ENCODE results near the gene STUM.
"Not testable (repeated sequence)": the region's sequence is repeated elsewhere in the genome, so short reads cannot be mapped to it uniquely, and the experiment has no call there.

The STUM gene

DNA sequence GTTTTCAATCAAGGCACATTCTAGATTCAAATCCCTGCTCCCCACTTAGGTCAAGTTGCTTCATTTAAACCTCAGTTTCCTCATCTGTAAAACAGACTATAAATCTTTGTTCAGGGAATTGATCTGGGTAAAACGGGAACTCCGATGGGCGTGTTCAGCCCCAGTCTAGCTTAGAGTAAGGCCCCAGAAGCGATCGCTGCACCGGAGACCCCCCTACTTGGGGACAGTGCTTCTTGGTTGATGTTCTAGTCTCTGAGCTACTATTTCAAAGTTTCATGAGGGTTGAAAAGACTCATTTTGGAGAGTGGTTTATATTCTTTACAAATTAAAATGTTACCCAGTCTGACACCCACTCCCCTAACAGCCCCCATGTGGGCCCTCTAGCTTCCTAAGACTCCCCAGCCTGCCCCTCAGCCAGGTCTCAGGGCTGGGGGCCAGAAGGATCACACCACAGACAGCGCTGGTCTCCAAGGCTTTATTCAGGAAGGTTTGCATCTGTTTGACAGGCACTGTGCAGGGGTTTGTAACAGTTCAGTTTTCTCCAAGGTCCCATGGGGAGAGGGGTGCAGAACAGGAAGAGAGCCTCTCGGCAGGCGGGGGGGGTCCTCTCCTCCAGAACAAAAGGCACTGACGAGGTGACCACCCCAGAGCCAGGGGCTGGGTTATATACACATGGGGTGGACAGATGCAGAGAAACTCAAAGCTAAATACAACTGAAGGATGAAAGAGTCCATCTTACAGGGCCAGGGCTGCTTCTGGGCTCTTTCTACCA, 82.9 kb downstream of the STUM start:
- Histone ChIP-seq H3K9ac (ENCODE audit: low read depth, low read length) (no peak overlapping the region), H3K4me1 (ENCODE audit: insufficient read depth, low read length) (no peaks in the 10 kb centered on the region), H3K36me3 (ENCODE audit: insufficient read depth, low read length) (no peaks in the 10 kb centered on the region), H3K9me3 (ENCODE audit: control insufficient read depth, insufficient read depth, low read length) (no peaks in the 10 kb centered on the region)

DNA sequence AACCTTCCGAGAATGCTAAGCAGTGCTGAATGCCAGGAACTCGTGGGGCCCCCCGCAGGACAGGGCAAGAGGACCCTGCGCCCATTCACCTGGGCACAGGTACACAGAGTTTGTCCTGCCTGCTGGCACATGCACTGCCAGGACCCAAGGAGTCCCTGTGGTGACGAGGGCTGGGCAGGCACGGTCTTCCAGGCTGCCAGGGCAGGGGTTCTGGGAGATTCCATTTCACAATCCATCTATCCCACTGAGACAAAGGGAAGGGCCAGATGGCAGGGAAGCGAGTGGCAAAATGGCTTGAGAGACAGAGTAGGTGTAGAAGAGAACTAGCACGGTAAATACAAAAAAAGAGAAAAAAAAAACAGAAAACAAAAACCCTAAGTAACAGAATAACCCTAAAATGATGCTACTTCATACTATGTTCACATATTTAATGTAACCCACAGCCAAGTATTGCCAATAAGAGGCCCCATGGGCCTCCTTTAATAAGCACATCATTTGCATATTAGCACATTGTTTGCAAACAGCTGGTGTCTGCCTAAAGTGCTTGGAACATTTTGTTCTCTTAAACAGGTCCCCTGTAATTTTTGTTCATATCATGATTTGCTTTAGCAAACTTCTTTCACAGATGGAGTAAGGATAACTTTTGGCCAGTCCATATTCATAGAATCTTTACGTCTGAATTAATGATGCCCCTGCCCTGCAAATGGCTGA, 83.8 kb downstream of the STUM start:
- Histone ChIP-seq H3K9me3 (ENCODE audit: control insufficient read depth, insufficient read depth, low read length) (no peaks in the 10 kb centered on the region), H3K36me3 (ENCODE audit: insufficient read depth, low read length) (no peaks in the 10 kb centered on the region), H3K9ac (ENCODE audit: low read depth, low read length) (no peak overlapping the region), H3K4me1 (ENCODE audit: insufficient read depth, low read length) (no peaks in the 10 kb centered on the region)

DNA sequence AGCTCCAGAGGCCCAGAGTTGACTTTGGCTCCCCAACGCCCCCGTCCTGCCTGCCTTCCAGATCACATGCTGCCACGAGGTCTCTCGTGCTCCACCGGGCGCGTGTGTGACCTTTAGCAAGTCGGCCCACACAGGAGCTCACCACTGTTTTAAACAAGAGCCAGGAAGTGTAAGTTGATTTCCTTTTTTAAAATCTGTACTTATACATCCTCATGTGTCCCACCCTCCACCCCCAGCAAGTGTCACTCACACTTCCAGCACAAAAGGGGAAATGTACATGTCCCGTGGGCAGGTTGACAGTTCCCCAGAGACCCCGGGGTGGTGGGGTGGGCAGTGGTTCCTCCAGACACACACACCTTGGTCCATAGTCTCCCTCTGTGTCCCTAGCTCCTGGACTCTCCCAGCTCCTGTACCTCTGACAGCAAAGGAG, 84.4 kb downstream of the STUM start:
- Histone ChIP-seq H3K36me3 (ENCODE audit: insufficient read depth, low read length) (no peaks in the 10 kb centered on the region), H3K9ac (ENCODE audit: low read depth, low read length) (no peak overlapping the region), H3K4me1 (ENCODE audit: insufficient read depth, low read length) (no peaks in the 10 kb centered on the region; the same call in 1 of the 2 replicates), H3K9me3 (ENCODE audit: control insufficient read depth, insufficient read depth, low read length) (no peaks in the 10 kb centered on the region)

DNA sequence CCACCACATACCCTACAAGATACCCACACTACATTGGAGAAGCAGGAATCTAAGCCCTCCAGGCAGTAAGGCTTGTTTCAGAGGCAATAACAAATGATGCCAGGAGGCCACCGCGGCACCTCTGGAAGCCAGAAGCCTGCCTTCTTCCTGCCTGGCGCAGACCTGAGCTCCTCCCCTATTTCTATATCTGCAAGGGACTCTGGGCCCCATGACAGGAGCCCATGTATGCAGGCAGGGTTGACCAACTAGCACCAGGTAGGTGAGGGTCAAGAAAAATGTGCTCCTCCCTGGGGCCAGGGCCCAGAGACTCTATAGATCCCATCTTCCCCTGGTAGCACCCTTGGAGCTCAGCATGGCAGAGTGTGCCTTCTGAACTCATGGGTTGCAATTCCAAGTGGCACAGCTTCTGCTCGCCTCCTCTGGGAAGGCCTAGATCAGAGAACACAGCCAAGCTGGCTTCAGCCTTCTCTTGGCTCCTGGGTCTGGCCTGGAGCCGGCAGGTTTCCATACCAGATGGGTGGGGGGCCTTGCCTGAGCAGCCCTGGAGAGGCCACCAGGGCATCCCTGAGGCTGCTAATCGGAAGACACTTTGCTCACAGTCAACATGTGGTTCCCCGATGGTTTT, 85.1 kb downstream of the STUM start:
- H3K9me3 ChIP-seq (ENCODE audit: control insufficient read depth, insufficient read depth, low read length): no peaks in the 10 kb centered on the region

DNA sequence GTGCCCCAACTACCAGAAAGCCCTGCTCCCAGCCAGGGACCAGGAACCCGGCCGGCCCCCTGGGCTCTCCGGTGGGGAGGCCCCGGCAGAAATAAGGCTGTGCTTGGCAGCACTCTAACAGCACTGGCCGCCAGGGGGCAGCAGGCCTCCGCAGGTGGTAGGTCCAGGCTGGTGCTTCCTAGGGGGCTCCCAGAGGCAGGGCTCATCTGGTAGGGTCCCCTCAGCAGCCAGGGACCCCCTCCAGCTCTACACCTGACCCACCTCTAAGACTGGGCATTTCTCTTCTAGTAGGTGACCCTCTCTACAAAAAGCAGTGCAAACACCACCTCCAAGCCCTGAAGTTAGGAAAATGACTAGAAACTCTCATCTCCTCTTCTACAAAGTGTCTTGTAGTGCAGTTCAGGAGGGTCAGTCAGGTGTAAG, 85.6 kb downstream of the STUM start:
- Histone ChIP-seq H3K9ac (ENCODE audit: low read depth, low read length) (no peak overlapping the region), H3K36me3 (ENCODE audit: insufficient read depth, low read length) (no peaks in the 10 kb centered on the region), H3K4me1 (ENCODE audit: insufficient read depth, low read length) (no peaks in the 10 kb centered on the region; the same call in 1 of the 2 replicates), H3K9me3 (ENCODE audit: control insufficient read depth, insufficient read depth, low read length) (no peaks in the 10 kb centered on the region)

More for the DNA sequence above, 85.1 kb downstream of the STUM start:
- no peaks in the 10 kb centered on the region for H3K36me3 ChIP-seq (ENCODE audit: insufficient read depth, low read length)
- no peaks in the 10 kb centered on the region; the same call in 1 of the 2 replicates for H3K4me1 ChIP-seq (ENCODE audit: insufficient read depth, low read length)
- no peak overlapping the region for H3K9ac ChIP-seq (ENCODE audit: low read depth, low read length)

DNA sequence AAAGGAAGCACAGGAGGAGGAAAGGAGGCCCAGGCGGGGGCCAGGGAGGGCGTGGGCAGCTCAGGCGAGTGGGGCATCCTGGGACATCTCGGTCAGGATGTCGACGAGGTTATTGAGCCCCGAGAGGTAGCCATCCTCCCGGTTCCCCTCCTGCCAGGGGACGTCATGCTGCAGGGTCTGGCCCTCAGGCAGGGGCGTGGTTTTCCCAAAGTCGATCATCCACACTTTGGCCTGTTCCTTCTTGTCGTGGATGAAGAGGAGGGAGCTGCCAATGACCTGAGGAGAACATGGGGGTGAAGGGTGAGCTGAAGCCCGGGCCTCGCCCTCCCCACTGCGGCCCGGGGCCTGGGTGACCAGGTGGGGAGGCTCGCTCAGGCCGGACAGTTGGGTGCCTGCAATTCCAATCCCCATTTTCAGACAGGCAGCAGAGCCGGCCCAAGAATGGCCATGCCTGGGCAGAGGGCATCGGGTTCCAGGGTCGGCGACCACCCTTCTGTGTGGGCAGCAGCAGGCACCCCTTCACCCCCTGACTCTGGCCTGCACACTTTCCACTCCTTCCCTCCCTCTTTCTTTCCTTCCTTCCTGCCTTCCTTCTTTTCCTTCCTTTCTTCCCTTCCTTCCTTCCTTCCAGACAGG, 86.2 kb downstream of the STUM start:
- Histone ChIP-seq H3K9ac (ENCODE audit: low read depth, low read length) (no peak overlapping the region), H3K9me3 (ENCODE audit: control insufficient read depth, insufficient read depth, low read length) (no peaks in the 10 kb centered on the region), H3K4me1 (ENCODE audit: insufficient read depth, low read length) (no peaks in the 10 kb centered on the region; the same call in 1 of the 2 replicates), H3K36me3 (ENCODE audit: insufficient read depth, low read length) (no peaks in the 10 kb centered on the region)

DNA sequence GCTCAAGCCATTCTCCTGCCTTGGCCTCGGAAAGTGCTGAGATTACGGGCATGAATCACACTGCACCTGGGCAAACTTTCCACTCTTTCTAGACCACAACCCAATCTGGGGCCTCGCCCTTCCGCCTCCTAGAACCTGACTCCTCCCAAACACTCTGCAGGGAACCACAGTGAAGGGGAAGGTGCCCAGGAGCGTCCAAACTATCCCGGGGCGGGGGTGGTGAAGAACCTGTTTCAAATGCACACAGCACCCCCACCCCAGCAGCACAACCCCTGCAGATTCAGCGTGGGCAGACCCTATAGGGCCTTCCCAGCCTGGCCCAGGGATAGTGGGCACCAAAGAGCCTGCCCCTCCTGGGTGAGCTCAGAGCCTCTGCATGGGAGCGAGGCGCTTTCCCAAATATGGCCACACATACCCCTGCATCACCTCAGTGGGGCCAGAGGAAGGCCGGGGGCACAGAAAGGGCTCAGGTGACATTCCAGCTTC, 86.9 kb downstream of the STUM start:
- H3K9me3 ChIP-seq (ENCODE audit: control insufficient read depth, insufficient read depth, low read length): no peaks in the 10 kb centered on the region
- H3K4me1 ChIP-seq (ENCODE audit: insufficient read depth, low read length): no peaks in the 10 kb centered on the region; the same call in 1 of the 2 replicates
- H3K36me3 ChIP-seq (ENCODE audit: insufficient read depth, low read length): no peaks in the 10 kb centered on the region
- H3K9ac ChIP-seq (ENCODE audit: low read depth, low read length): no peak overlapping the region

DNA sequence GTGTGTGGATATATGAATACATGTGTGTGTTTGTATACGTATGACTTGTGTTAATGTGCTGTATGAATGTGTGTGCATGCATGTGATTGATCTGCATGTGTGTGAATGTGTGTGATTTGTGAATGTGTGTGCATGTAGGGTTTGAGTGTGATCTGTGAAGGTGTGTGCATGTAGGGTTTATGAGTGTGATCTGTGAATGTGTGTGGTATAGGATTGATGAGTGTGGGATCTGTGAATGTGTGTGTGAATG, 88.2 kb downstream of the STUM start:
- no peak overlapping the region for H3K9ac ChIP-seq (ENCODE audit: low read depth, low read length)
- H3K9me3 ChIP-seq (ENCODE audit: control insufficient read depth, insufficient read depth, low read length): no peaks in the 10 kb centered on the region
- no peaks in the 10 kb centered on the region; the same call in 1 of the 2 replicates for H3K4me1 ChIP-seq (ENCODE audit: insufficient read depth, low read length)
- H3K36me3 ChIP-seq (ENCODE audit: insufficient read depth, low read length): no peaks in the 10 kb centered on the region

DNA sequence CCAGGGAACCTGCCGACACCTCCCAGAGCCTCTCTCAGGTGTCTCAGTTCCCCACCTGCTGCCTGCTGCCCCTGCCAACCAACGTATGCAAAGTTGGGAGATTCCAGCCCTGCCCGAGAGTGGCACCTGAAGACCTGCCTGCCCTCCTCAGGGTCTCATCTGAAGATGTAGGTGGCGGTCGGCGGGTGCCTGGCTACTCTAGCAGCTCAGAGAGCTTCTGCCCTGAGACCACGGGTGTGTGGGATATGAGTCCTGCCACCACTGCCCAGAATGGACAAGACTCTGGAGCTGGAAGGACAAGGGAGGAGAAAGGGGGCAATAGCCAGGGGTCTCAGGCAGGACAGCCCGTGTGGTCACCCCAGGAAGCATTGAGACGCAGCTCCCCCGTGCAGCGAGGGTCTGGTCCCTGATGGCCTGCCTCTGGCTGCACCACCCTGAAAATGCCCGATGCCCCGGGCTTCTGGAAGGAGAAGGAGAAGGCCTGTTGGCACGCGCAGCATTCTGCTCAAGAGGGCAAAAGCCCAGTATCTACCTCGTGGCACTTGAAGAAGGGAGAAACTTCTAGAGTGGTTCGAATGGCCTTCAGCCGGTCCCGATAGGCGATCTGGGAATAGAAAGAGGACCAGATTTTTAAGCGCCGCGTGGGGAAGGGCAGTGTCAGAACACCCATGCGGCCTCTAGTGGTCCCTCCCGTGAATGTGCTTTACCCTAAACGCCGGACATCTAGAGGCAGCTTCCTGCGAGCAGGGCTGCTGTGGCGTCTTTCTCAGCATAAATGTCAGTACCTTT, 88.8 kb downstream of the STUM start:
- no peaks in the 10 kb centered on the region for H3K36me3 ChIP-seq (ENCODE audit: insufficient read depth, low read length)
- no peak overlapping the region for H3K9ac ChIP-seq (ENCODE audit: low read depth, low read length)
- no peaks in the 10 kb centered on the region for H3K9me3 ChIP-seq (ENCODE audit: control insufficient read depth, insufficient read depth, low read length)
- no peaks in the 10 kb centered on the region; the same call in 1 of the 2 replicates for H3K4me1 ChIP-seq (ENCODE audit: insufficient read depth, low read length)

DNA sequence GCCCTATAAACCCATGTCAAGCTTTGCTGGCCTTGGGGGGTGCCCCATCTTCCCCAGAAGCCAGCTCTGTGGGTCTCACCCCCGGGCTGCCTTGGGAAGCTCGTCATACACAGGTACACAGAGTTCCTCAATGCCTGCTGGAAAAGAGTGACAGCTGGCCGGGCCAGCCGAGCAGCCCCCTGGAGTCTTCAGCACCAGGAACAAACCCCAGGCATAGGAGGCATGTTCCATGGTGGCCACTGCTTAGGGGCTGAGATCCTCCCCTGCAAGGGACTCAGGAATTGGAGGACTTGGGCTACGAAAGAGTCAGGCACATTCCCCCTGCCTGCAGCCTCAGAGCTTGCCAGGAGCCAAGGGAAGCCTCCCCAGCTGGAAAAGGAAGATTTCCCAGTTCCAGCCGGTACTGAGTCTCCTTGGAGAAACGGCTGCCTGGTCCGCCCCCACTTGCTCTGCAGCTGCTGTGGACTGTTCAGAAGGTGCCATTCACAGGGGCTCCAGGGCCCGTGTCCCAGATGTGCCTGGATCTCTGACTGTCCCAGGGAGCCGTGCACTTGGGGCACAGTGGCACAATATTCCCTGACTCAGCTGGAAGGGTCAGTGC, 89.5 kb downstream of the STUM start:
- no peak overlapping the region for H3K9ac ChIP-seq (ENCODE audit: low read depth, low read length)
- no peaks in the 10 kb centered on the region for H3K9me3 ChIP-seq (ENCODE audit: control insufficient read depth, insufficient read depth, low read length)
- no peaks in the 10 kb centered on the region for H3K36me3 ChIP-seq (ENCODE audit: insufficient read depth, low read length)
- H3K4me1 ChIP-seq (ENCODE audit: insufficient read depth, low read length): peaks cover 2% of the 10 kb centered on the region; the same call in 1 of the 2 replicates

DNA sequence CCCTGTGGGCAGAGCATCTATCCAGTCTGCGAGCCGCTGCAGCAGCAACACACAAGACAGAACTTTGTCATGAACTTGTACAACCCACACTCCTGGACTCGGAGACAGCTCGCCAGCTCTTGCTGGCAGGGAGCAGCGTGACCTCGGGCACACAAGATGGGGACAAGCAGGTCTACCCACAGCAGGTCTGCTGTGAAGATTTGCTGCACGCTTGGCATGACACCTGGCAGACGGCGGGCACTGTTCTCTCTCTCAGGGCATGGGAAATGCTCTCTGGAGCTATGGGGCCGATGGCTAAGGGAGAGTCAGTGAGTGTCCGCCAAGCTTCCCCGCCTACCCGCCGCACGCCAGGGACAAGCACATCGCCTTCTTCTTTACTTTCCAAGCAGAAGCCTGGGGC, 90.0 kb downstream of the STUM start:
- no peaks in the 10 kb centered on the region for H3K36me3 ChIP-seq (ENCODE audit: insufficient read depth, low read length)
- H3K9ac ChIP-seq (ENCODE audit: low read depth, low read length): no peak overlapping the region
- H3K4me1 ChIP-seq (ENCODE audit: insufficient read depth, low read length): peaks cover 7% of the 10 kb centered on the region
- H3K9me3 ChIP-seq (ENCODE audit: control insufficient read depth, insufficient read depth, low read length): no peaks in the 10 kb centered on the region

DNA sequence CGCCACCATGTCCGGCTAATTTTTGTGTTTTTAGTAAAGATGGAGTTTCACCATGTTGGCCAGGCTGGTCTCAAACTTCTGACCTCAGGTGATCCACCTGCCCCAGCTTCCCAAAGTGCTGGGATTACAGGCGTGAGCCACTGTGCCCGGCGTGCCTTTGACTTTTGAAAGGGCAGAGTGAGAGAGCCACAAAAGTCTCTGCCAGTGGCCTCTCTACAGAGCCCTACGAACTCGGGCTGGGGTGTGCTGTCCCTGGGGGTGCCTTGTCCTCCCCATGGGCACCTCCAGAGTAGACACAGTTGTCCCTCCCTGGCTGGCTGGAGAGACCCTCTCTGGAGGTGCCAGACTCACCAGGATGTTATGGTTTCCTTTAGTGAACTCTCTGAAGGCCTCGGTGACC, 90.6 kb downstream of the STUM start:
- not testable (repeated sequence) for H3K9ac ChIP-seq (ENCODE audit: low read depth, low read length); H3K9me3 ChIP-seq (ENCODE audit: control insufficient read depth, insufficient read depth, low read length); H3K36me3 ChIP-seq (ENCODE audit: insufficient read depth, low read length)
- H3K4me1 ChIP-seq (ENCODE audit: insufficient read depth, low read length): peaks cover 13% of the 10 kb centered on the region

DNA sequence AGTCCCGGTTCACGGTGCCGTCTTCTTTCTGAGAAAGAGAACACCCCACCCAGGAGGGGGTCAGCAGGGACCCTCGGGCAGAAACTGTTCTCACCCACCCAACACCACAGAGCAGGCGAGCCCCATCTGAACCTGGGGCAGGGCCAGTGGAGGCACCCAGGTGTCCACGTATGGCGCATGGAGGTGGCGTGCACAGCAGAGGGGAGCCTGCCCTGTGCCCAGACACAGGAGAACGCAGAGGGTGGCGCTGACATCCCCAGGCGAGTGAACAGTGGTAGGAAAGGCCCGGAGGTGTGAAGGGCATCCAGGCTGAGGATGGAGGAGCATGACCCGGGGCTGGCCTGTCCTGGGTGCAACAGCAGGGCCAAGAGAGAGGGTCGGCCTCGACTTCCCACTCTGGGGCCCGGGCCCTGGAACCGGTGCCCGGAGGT, 91.1 kb downstream of the STUM start:
- Histone ChIP-seq H3K4me1 (ENCODE audit: insufficient read depth, low read length) (peaks cover 15% of the 10 kb centered on the region), H3K9ac (ENCODE audit: low read depth, low read length) (no peak overlapping the region), H3K9me3 (ENCODE audit: control insufficient read depth, insufficient read depth, low read length) (no peaks in the 10 kb centered on the region), H3K36me3 (ENCODE audit: insufficient read depth, low read length) (no peaks in the 10 kb centered on the region)
